HEK293 (cell line): ENCODE measurements around the gene DUSP1.

Source experiments
- CTCF ChIA-PET: fragments of 350-600 bp; formaldehyde crosslinking; extraction: SDS; loops from one replicate; lab custom pipeline; 2021; ENCODE audit warnings: antibody characterized with exemption; lab: Yijun Ruan, JAX
- POLR2A ChIA-PET: fragments of 300-600 bp; formaldehyde crosslinking; extraction: SDS; loops from one replicate; lab custom pipeline; 2020; ENCODE audit warnings: antibody characterized with exemption, inconsistent platforms; lab: Yijun Ruan, JAX
- H3K27ac ChIP-seq: fragments of 200-500 bp; sonication (Bioruptor generic); 2 replicates; pipeline ENCODE4 v1.5.1; 2014; ENCODE audit warnings: low read depth, low read length, control low read depth, inconsistent platforms; ENCODE audit errors: extremely low read depth
- H3K36me3 ChIP-seq, 2 experiments: fragments of 200-500 bp in 1 of 2; sonication (Bioruptor generic) in 1 of 2; 1 replicate in 1 of 2; 2 replicates in 1 of 2; pipeline ENCODE4 v1.5.1; 2014 to 2017; ENCODE audit warnings: inconsistent platforms in 2 of 2, low read length in 2 of 2; ENCODE audit not compliant: control insufficient read depth in 2 of 2, insufficient read depth in 1 of 2
- H3K4me1 ChIP-seq: fragments of 200-500 bp; sonication (Bioruptor generic); 2 replicates; pipeline ENCODE4 v1.5.1; 2014; ENCODE audit warnings: mild to moderate bottlenecking, low read length, inconsistent platforms; ENCODE audit not compliant: control insufficient read depth, insufficient read depth
- H3K4me3 ChIP-seq: 2 replicates; pipeline ENCODE4 v1.5.1; 2011; ENCODE audit warnings: low read depth, mild to moderate bottlenecking, control low read depth, low read length, moderate library complexity
- H3K9me3 ChIP-seq: fragments of 200-500 bp; sonication (Bioruptor generic); 2 replicates; pipeline ENCODE4 v1.5.1; 2014; ENCODE audit warnings: low read depth, low read length, inconsistent platforms; ENCODE audit not compliant: control insufficient read depth, insufficient read depth
- BCL11B ChIP-seq: fragments of 450-650 bp; formaldehyde crosslinking; IDR thresholded peaks from 2 replicates; pipeline ENCODE4 v1.5.1; 2016; ENCODE audit warnings: low read depth, missing biosample characterization, missing genetic modification characterization
- GLI4 ChIP-seq: fragments of 450-650 bp; formaldehyde crosslinking; IDR thresholded peaks from 2 replicates; pipeline ENCODE4 v1.5.1; 2016; ENCODE audit warnings: missing biosample characterization, missing genetic modification characterization
- HOXA7 ChIP-seq: sonication (generic); formaldehyde crosslinking; IDR thresholded peaks from 2 replicates; pipeline ENCODE4 v1.8.1; 2022; ENCODE audit warnings: missing genetic modification reagents, borderline replicate concordance
- IKZF3 ChIP-seq: fragments of 450-650 bp; IDR thresholded peaks from 2 replicates; pipeline ENCODE4 v1.5.0; 2018; ENCODE audit warnings: missing biosample characterization, mild to moderate bottlenecking, missing genetic modification characterization, moderate library complexity
- ZBTB17 ChIP-seq: fragments of 450-650 bp; formaldehyde crosslinking; IDR thresholded peaks from 2 replicates; pipeline ENCODE4 v1.5.1; 2016; ENCODE audit warnings: missing biosample characterization, missing genetic modification characterization
- ZBTB20 ChIP-seq: fragments of 450-650 bp; formaldehyde crosslinking; IDR thresholded peaks from 2 replicates; pipeline ENCODE4 v1.5.1; 2016; ENCODE audit warnings: missing biosample characterization, missing genetic modification characterization
- ZNF10 ChIP-seq: fragments of 450-650 bp; formaldehyde crosslinking; IDR thresholded peaks from 2 replicates; pipeline ENCODE4 v1.5.1; 2017; ENCODE audit warnings: missing biosample characterization, missing genetic modification characterization
- ZNF16 ChIP-seq: fragments of 450-650 bp; formaldehyde crosslinking; IDR thresholded peaks from 2 replicates; pipeline ENCODE4 v1.5.1; 2016; ENCODE audit warnings: low read depth, missing biosample characterization, missing genetic modification characterization
- ZNF248 ChIP-seq: fragments of 450-650 bp; formaldehyde crosslinking; IDR thresholded peaks from 2 replicates; pipeline ENCODE4 v1.5.1; 2017; ENCODE audit warnings: missing biosample characterization, missing genetic modification characterization
- ZNF26 ChIP-seq: fragments of 450-650 bp; formaldehyde crosslinking; IDR thresholded peaks from 2 replicates; pipeline ENCODE4 v1.5.1; 2016; ENCODE audit warnings: missing biosample characterization, missing genetic modification characterization
- ZNF311 ChIP-seq: fragments of 450-650 bp; formaldehyde crosslinking; IDR thresholded peaks from 2 replicates; pipeline ENCODE4 v1.5.1; 2017; ENCODE audit warnings: missing biosample characterization, missing genetic modification characterization, borderline replicate concordance
- ZNF366 ChIP-seq: fragments of 450-650 bp; formaldehyde crosslinking; conservative IDR thresholded peaks from 2 replicates; pipeline ENCODE4 v1.5.1; 2016; ENCODE audit warnings: missing biosample characterization, missing genetic modification characterization
- ZNF37A ChIP-seq: fragments of 450-650 bp; IDR thresholded peaks from 2 replicates; pipeline ENCODE4 v1.5.1; 2018; ENCODE audit warnings: missing biosample characterization, missing genetic modification characterization
- ZNF518A ChIP-seq: fragments of 450-650 bp; formaldehyde crosslinking; conservative IDR thresholded peaks from 2 replicates; pipeline ENCODE4 v1.5.1; 2016; ENCODE audit warnings: low read depth, missing biosample characterization, missing genetic modification characterization
- ZNF521 ChIP-seq: fragments of 450-650 bp; formaldehyde crosslinking; IDR thresholded peaks from 2 replicates; pipeline ENCODE4 v1.5.1; 2017; ENCODE audit warnings: missing biosample characterization, mild to moderate bottlenecking, missing genetic modification characterization
- ZNF529 ChIP-seq: fragments of 450-650 bp; formaldehyde crosslinking; IDR thresholded peaks from 2 replicates; pipeline ENCODE4 v1.5.1; 2017; ENCODE audit warnings: missing genetic modification characterization, missing biosample characterization; ENCODE audit not compliant: insufficient replicate concordance
- ZNF654 ChIP-seq: fragments of 450-650 bp; formaldehyde crosslinking; IDR thresholded peaks from 2 replicates; pipeline ENCODE4 v1.5.1; 2016; ENCODE audit warnings: low read depth, missing biosample characterization, missing genetic modification characterization
- ZNF701 ChIP-seq: fragments of 450-650 bp; formaldehyde crosslinking; IDR thresholded peaks from 2 replicates; pipeline ENCODE4 v1.5.1; 2016; ENCODE audit warnings: missing biosample characterization, missing genetic modification characterization
- ZNF707 ChIP-seq: fragments of 450-650 bp; formaldehyde crosslinking; IDR thresholded peaks from 2 replicates; pipeline ENCODE4 v1.5.1; 2016; ENCODE audit warnings: missing biosample characterization, missing genetic modification characterization
- ZNF785 ChIP-seq: fragments of 450-650 bp; formaldehyde crosslinking; IDR thresholded peaks from 2 replicates; pipeline ENCODE4 v1.5.1; 2016; ENCODE audit warnings: missing biosample characterization, missing genetic modification characterization
- ZNF791 ChIP-seq: fragments of 450-650 bp; formaldehyde crosslinking; IDR thresholded peaks from 2 replicates; pipeline ENCODE4 v1.5.1; 2016; ENCODE audit warnings: missing biosample characterization, missing genetic modification characterization
- ZNF837 ChIP-seq: fragments of 450-650 bp; formaldehyde crosslinking; IDR thresholded peaks from 2 replicates; pipeline ENCODE4 v1.5.1; 2016; ENCODE audit warnings: missing biosample characterization, missing genetic modification characterization
- ZSCAN16 ChIP-seq: fragments of 450-650 bp; formaldehyde crosslinking; IDR thresholded peaks from 2 replicates; pipeline ENCODE4 v1.5.1; 2016; ENCODE audit warnings: missing biosample characterization, missing genetic modification characterization
- TF ChIP-seq, protein P1 (sequence below): fragments of 450-650 bp; formaldehyde crosslinking; conservative IDR thresholded peaks from 2 replicates; pipeline ENCODE4 v1.5.1; 2016; ENCODE audit warnings: low read depth, missing biosample characterization, missing genetic modification characterization
- TF ChIP-seq, protein P2 (sequence below): fragments of 450-650 bp; formaldehyde crosslinking; IDR thresholded peaks from 2 replicates; pipeline ENCODE4 v1.5.1; 2017; ENCODE audit warnings: missing biosample characterization, missing genetic modification characterization
- TF ChIP-seq, protein P3 (sequence below): fragments of 450-650 bp; formaldehyde crosslinking; IDR thresholded peaks from 2 replicates; pipeline ENCODE4 v1.5.1; 2017; ENCODE audit warnings: missing biosample characterization, missing genetic modification characterization

DUSP1 gene

GRCh38 chr5:172718527-172719114 is 52.4 kb downstream of the DUSP1 start:
- ChIA-PET CTCF (interaction anchor here (0.7 to 1.1 kb wide), 2 partner anchors 10 to 221 kb away, joined by 3 to 5 read pairs; no protein-coding TSS in a partner anchor), POLR2A (no interaction called here)
- Histone ChIP-seq H3K9me3 (no peaks in the 10 kb centered on the region), H3K4me3 (no peak overlapping the region), H3K36me3 (no peaks in the 10 kb centered on the region), H3K4me1 (peaks cover 8% of the 10 kb centered on the region; the same call in 1 of the 2 replicates), H3K27ac (no peak overlapping the region)
- TF ChIP-seq, protein P1, sequence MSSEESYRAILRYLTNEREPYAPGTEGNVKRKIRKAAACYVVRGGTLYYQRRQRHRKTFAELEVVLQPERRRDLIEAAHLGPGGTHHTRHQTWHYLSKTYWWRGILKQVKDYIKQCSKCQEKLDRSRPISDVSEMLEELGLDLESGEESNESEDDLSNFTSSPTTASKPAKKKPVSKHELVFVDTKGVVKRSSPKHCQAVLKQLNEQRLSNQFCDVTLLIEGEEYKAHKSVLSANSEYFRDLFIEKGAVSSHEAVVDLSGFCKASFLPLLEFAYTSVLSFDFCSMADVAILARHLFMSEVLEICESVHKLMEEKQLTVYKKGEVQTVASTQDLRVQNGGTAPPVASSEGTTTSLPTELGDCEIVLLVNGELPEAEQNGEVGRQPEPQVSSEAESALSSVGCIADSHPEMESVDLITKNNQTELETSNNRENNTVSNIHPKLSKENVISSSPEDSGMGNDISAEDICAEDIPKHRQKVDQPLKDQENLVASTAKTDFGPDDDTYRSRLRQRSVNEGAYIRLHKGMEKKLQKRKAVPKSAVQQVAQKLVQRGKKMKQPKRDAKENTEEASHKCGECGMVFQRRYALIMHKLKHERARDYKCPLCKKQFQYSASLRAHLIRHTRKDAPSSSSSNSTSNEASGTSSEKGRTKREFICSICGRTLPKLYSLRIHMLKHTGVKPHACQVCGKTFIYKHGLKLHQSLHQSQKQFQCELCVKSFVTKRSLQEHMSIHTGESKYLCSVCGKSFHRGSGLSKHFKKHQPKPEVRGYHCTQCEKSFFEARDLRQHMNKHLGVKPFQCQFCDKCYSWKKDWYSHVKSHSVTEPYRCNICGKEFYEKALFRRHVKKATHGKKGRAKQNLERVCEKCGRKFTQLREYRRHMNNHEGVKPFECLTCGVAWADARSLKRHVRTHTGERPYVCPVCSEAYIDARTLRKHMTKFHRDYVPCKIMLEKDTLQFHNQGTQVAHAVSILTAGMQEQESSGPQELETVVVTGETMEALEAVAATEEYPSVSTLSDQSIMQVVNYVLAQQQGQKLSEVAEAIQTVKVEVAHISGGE (tag by site-specific recombination): no peak
- TF ChIP-seq IKZF3 (peak; percentile 21; the same call in 1 of the 2 replicates), ZNF366 (tag by site-specific recombination) (peak; percentile 100), ZNF518A (no peak), ZNF529 (tag by site-specific recombination) (no peak), ZNF837 (tag by site-specific recombination) (no peak), ZNF26 (no peak), ZNF37A (no peak), GLI4 (tag by site-specific recombination) (0 out of 2 replicates have a peak, but pooled peaks have one; percentile 45), ZNF10 (tag by site-specific recombination) (no peak), HOXA7 (CRISPR knock-in tag) (no peak), ZNF521 (tag by site-specific recombination) (0 out of 2 replicates have a peak, but pooled peaks have one; percentile 30), ZNF701 (peak; percentile 68; the same call in 1 of the 2 replicates), ZNF791 (tag by site-specific recombination) (no peak), ZSCAN16 (tag by site-specific recombination) (no peak), ZBTB17 (tag by site-specific recombination) (peak; percentile 100), BCL11B (no peak), ZNF707 (tag by site-specific recombination) (peak; percentile 57; the same call in 1 of the 2 replicates), ZNF16 (tag by site-specific recombination) (no peak), ZNF311 (tag by site-specific recombination) (no peak), ZNF248 (tag by site-specific recombination) (0 out of 2 replicates have a peak, but pooled peaks have one; percentile 8), ZBTB20 (0 out of 2 replicates have a peak, but pooled peaks have one; percentile 21), ZNF785 (tag by site-specific recombination) (no peak; the same call in 1 of the 2 replicates), ZNF654 (tag by site-specific recombination) (no peak)
- TF ChIP-seq, protein P2, sequence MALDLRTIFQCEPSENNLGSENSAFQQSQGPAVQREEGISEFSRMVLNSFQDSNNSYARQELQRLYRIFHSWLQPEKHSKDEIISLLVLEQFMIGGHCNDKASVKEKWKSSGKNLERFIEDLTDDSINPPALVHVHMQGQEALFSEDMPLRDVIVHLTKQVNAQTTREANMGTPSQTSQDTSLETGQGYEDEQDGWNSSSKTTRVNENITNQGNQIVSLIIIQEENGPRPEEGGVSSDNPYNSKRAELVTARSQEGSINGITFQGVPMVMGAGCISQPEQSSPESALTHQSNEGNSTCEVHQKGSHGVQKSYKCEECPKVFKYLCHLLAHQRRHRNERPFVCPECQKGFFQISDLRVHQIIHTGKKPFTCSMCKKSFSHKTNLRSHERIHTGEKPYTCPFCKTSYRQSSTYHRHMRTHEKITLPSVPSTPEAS (tag by site-specific recombination): no peak
- TF ChIP-seq, protein P3, sequence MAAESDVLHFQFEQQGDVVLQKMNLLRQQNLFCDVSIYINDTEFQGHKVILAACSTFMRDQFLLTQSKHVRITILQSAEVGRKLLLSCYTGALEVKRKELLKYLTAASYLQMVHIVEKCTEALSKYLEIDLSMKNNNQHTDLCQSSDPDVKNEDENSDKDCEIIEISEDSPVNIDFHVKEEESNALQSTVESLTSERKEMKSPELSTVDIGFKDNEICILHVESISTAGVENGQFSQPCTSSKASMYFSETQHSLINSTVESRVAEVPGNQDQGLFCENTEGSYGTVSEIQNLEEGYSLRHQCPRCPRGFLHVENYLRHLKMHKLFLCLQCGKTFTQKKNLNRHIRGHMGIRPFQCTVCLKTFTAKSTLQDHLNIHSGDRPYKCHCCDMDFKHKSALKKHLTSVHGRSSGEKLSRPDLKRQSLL (tag by site-specific recombination): no peak
